HL-60 (cell line): ENCODE data around the gene TEX22.
A peak's percentile ranks its signal among the peaks of the same experiment; 100 is the strongest.

Experiments used
- DNase-seq, 2 experiments: peaks; one replicate each; pipeline ENCODE4 v3.0.0-alpha.2; 2010 to 2020; ENCODE audit warnings: low read depth in 1 of 2, low spot score in 1 of 2
- H3K27ac ChIP-seq: fragments of 250-450 bp; sonication (Bioruptor Pico); replicated peaks from 2 replicates; pipeline ENCODE4 v1.5.1; 2020; ENCODE audit warnings: mild to moderate bottlenecking, moderate library complexity
- H3K27me3 ChIP-seq: fragments of 250-450 bp; sonication (Bioruptor Pico); 2 replicates; pipeline ENCODE4 v1.5.1; 2021; ENCODE audit warnings: mild to moderate bottlenecking, moderate library complexity; ENCODE audit not compliant: insufficient read depth, poor library complexity, severe bottlenecking
- H3K4me3 ChIP-seq: replicated peaks from 2 replicates; pipeline ENCODE4 v1.5.1; 2011; ENCODE audit warnings: mild to moderate bottlenecking, control low read depth, low read length; ENCODE audit not compliant: insufficient read depth
- CTCF ChIP-seq: IDR thresholded peaks from one replicate; pipeline ENCODE4 v1.5.1; 2011; ENCODE audit warnings: low read length, control low read depth, inconsistent platforms; ENCODE audit not compliant: insufficient read depth
- GABPA ChIP-seq: IDR thresholded peaks from 2 replicates; pipeline ENCODE4 v1.6.1; 2012; ENCODE audit warnings: low read depth
- POLR2AphosphoS5 ChIP-seq: IDR thresholded peaks from 2 replicates; pipeline ENCODE4 v1.6.1; 2012; ENCODE audit warnings: low read depth
- REST ChIP-seq: IDR thresholded peaks from 2 replicates; pipeline ENCODE4 v1.6.1; 2012; ENCODE audit warnings: low read depth; ENCODE audit not compliant: insufficient replicate concordance
- SPI1 ChIP-seq: IDR thresholded peaks from 2 replicates; pipeline ENCODE4 v1.6.1; 2012; ENCODE audit warnings: low read depth, mild to moderate bottlenecking, borderline replicate concordance

The TEX22 gene

GRCh38 chr14:105424861-105425260, 26.5 kb downstream of the TEX22 start:
- Histone ChIP-seq H3K27me3 (no peaks in the 10 kb centered on the region), H3K27ac (no peak overlapping the region), H3K4me3 (no peak overlapping the region)
- TF ChIP-seq POLR2AphosphoS5 = no peak; the same call in 1 of the 2 replicates
- TF ChIP-seq SPI1 = no peak
- TF ChIP-seq REST = no peak
- no peak for TF ChIP-seq GABPA
- TF ChIP-seq CTCF = no peak
- DNase-seq = no peak

- Histone ChIP-seq H3K27me3 (no peaks in the 10 kb centered on the region), H3K4me3 (no peak overlapping the region), H3K27ac (no peak overlapping the region)
- no peak for DNase-seq
- no peak for TF ChIP-seq REST
- no peak for TF ChIP-seq SPI1
- no peak for TF ChIP-seq CTCF
- TF ChIP-seq GABPA = no peak
- no peak for TF ChIP-seq POLR2AphosphoS5
Measured at GRCh38 chr14:105425823-105426247, 27.5 kb downstream of the TEX22 start.

- no peak for DNase-seq
- no peak for TF ChIP-seq GABPA
- 0 out of 2 replicates have a peak, but pooled peaks have one; percentile 13 for TF ChIP-seq POLR2AphosphoS5
- H3K27ac ChIP-seq = no peak overlapping the region
- H3K27me3 ChIP-seq = no peaks in the 10 kb centered on the region
- H3K4me3 ChIP-seq = no peak overlapping the region
Measured at GRCh38 chr14:105426416-105427130, 28.2 kb downstream of the TEX22 start.

GRCh38 chr14:105427412-105427811, 29.1 kb downstream of the TEX22 start:
- no peak for DNase-seq
- no peak for TF ChIP-seq CTCF
- no peak for TF ChIP-seq POLR2AphosphoS5
- TF ChIP-seq SPI1 = no peak
- no peak for TF ChIP-seq GABPA
- TF ChIP-seq REST = no peak

More at GRCh38 chr14:105427412-105427811, 29.1 kb downstream of the TEX22 start:
- Histone ChIP-seq H3K4me3 (no peak overlapping the region), H3K27ac (no peak overlapping the region), H3K27me3 (no peaks in the 10 kb centered on the region)
